LNCaP clone FGC (cell line): ENCODE measurements around the gene RAB11A.

Experiments used
- DNase-seq: peaks from one replicate; pipeline ENCODE4 v3.0.0-alpha.2; 2011; ENCODE audit warnings: low read depth
- H3K4me3 ChIP-seq: 2 replicates; pipeline ENCODE4 v1.5.1; 2011; ENCODE audit warnings: mild to moderate bottlenecking, low read depth, low read length, control low read depth
- TF ChIP-seq, protein P1 (sequence below): IDR thresholded peaks from 2 replicates; pipeline ENCODE4 v1.5.1; 2012; ENCODE audit warnings: mild to moderate bottlenecking; ENCODE audit not compliant: control insufficient read depth, insufficient read depth; ENCODE audit errors: extremely low read depth

Gene RAB11A

DNA sequence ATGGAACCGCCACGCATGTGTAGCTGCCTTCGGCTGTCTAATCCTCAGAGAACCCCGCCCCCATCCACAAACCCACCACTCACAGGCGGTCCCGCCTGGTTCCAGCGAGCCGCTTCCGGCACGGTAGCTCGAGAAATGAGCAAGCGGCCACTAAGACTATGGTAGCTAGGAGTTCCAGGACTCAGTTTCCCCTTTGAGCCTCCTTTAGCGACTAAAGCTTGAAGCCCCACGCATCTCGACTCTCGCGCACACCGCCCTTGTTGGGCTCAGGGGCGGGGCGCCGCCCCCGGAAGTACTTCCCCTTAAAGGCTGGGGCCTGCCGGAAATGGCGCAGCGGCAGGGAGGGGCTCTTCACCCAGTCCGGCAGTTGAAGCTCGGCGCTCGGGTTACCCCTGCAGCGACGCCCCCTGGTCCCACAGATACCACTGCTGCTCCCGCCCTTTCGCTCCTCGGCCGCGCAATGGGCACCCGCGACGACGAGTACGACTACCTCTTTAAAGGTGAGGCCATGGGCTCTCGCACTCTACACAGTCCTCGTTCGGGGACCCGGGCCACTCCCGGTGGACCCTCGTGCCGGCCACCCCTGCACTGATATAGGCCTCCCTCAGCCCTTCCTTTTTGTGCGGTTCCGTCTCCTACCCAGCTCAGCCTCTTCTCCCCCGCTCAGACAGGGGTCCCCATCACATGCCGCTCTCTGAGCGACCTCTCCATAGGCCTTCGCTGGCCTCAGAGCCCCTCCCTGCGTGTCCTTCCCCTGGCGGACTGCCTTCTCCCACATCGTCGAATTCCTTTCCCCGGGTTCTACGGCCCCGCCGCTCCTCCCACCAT, at the start of gene RAB11A:
Gene RAB11A, plus strand, starts transcription at position 366 of the 828 bp plus-strand sequence. Its CDS starts 95 bp downstream, at position 461.
- DNase-seq: peak; percentile 83
- H3K4me3 ChIP-seq: peak within 1 kb of the TSS; percentile 80
- TF ChIP-seq, protein P1, sequence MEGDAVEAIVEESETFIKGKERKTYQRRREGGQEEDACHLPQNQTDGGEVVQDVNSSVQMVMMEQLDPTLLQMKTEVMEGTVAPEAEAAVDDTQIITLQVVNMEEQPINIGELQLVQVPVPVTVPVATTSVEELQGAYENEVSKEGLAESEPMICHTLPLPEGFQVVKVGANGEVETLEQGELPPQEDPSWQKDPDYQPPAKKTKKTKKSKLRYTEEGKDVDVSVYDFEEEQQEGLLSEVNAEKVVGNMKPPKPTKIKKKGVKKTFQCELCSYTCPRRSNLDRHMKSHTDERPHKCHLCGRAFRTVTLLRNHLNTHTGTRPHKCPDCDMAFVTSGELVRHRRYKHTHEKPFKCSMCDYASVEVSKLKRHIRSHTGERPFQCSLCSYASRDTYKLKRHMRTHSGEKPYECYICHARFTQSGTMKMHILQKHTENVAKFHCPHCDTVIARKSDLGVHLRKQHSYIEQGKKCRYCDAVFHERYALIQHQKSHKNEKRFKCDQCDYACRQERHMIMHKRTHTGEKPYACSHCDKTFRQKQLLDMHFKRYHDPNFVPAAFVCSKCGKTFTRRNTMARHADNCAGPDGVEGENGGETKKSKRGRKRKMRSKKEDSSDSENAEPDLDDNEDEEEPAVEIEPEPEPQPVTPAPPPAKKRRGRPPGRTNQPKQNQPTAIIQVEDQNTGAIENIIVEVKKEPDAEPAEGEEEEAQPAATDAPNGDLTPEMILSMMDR: peak; percentile 39

DNA sequence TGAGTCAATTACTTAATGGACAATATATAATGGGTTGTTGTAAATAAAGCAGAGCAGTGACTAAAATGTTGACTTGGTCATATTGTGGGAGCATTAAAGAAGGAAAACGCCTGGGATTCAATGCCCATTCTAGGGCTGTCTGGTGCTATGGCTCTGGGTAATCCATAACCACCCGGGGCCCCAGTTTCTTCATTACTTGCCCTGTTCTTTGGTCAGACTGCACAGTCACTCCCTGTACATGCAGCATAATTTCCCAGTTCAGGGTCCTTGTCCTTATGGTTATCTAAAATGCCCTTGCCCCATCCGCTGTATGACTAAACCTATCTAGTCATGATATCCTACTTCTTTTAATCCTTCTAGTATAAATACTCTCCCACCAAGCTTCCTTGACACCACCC, 49.7 kb upstream of the RAB11A start:
- no peak for DNase-seq
- no peak overlapping the region for H3K4me3 ChIP-seq
- TF ChIP-seq, protein P1: no peak

DNA sequence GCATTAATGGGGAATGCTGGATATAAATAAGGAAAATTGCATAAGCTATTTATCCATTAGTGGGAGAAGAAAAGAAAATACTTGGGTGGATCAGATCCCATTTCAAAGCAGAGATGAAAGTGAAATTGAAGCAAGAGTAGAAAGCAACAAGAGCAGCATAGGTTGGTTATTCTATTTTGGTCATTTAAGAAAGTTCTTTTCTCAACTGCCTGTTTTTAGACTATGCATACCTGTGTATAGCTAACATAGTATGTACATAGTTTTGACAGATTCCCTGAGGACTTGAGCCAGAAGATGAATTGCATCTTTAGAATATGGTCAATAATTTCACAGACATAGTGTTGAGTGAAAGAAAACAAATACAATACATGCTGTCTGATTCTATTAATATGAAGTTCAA, 48.2 kb upstream of the RAB11A start:
- TF ChIP-seq, protein P1: no peak
- no peak overlapping the region for H3K4me3 ChIP-seq
- no peak for DNase-seq

DNA sequence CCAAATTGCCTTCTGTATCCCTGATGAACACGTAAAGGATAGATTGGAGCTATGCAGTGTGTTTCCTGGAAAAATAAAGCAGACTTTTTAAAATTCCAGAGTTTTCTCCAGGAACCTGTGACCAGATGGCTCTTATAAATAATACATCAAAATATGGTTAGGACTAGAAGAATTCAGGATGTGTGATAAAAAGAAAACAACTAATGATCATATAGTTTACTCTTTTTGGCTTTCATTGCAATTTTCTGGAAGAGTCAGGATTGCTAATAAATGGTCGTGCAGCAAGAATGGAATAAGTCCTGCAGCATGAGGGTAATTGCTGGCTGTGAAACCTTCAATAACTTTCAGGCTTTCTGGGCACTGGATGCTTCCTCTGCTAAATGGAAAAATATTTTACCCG, 47.0 kb upstream of the RAB11A start:
- no peak for DNase-seq
- no peak overlapping the region for H3K4me3 ChIP-seq
- TF ChIP-seq, protein P1: no peak

DNA sequence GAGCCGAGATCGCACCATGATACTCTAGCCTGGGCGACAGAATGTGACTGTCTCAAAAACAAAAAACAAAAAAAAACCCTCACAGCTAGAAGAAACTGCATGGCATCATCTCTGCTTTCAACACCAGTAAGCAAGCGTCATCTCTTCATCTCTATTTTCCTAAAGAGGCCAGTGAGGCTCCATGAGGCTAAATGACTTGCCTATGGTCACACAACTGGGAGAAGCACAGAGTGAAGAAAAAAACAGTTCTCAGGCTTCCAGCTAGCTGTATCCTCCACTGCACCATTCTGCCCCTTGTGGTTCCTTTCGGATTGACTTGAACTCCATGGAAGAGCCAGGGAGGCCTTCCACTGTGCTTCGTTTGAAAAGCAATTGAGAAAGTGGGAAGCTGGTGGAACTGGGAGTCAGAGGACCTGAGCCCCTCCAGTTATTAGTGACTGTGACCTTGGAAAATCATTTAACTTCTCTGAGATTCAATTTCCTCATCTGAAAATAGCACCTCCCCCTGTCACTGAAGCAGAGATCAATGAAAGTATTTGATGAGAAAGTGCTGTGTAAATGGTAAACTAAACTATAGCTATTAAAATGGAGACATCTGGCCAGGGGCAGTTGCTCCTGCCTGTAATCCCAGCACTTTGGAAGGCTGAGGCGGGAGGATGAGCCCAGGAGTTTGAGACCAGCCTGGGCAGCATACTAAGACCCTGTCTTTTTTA, 45.1 kb upstream of the RAB11A start:
- TF ChIP-seq, protein P1: peak; percentile 74
- no peak overlapping the region for H3K4me3 ChIP-seq
- no peak for DNase-seq

DNA sequence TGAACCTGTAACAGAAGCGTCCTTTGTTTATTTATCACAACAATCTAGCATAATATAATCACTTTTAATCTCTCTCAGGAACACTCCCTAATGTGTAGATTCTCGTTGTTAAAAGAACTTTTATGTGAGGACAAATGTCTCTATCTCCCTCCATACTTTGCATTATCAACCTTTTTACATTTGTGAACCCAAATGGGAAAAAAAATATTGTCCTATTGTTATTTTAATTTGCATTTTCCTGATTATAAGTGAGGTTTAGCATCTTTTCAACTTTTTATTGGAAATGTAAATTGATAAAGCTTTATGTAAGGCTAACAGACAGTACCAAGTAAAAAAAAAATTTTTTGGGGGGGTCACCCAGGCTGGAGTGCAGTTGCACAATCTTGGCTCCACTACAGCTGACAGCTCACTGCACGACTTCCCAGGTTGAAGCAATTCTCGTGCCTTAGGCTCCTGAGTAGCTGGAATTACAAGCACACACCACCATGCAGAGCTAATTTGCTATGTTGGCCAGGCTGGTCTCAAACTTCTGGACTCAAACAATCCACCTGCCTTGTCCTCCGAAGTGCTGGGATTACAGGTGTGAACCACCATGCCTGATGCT, 44.2 kb upstream of the RAB11A start:
- TF ChIP-seq, protein P1: no peak
- H3K4me3 ChIP-seq: no peak overlapping the region
- DNase-seq: no peak
